Sciatic nerve (tissue), 2 donors: ENCODE measurements around the gene ANKRD30B. TPM values are rescaled to one million over a fixed set of nuclear protein-coding genes. Genes with fewer than 3 reads are reported as not detected.
"Not testable (repeated sequence)": the region's sequence is repeated elsewhere in the genome, so short reads cannot be mapped to it uniquely, and the experiment has no call there.

ENCODE experiments used
- ATAC-seq: fragments of 200-7000 bp; cut with Tn5 transposase; one replicate; pipeline ENCODE4 v1.9.1; 2020; ENCODE audit warnings: mild to moderate bottlenecking, moderate library complexity
- DNase-seq: peaks from one replicate; pipeline ENCODE4 v3.0.0-alpha.2; 2020; ENCODE audit warnings: low spot score
- intact Hi-C: fragments of 100-400 bp; cut with DNase I; formaldehyde crosslinking; loops from one replicate; pipeline ENCODE4 v1.14.2; 2022
- total RNA-seq: library from RNA; stranded (reverse); fragmentation: NEBNext Ultra II Directional; extraction: Animal tissue kit (Norgen Biotek cat#: 25700); gene quantifications from one replicate; pipeline ENCODE4 v1.2.1, GENCODE V29; 2021
- donor health status: DM: no; HTN: no; CAD: no.
- donor health status: DM: no; HTN: no; CAD: no.

The ANKRD30B gene, protein sequence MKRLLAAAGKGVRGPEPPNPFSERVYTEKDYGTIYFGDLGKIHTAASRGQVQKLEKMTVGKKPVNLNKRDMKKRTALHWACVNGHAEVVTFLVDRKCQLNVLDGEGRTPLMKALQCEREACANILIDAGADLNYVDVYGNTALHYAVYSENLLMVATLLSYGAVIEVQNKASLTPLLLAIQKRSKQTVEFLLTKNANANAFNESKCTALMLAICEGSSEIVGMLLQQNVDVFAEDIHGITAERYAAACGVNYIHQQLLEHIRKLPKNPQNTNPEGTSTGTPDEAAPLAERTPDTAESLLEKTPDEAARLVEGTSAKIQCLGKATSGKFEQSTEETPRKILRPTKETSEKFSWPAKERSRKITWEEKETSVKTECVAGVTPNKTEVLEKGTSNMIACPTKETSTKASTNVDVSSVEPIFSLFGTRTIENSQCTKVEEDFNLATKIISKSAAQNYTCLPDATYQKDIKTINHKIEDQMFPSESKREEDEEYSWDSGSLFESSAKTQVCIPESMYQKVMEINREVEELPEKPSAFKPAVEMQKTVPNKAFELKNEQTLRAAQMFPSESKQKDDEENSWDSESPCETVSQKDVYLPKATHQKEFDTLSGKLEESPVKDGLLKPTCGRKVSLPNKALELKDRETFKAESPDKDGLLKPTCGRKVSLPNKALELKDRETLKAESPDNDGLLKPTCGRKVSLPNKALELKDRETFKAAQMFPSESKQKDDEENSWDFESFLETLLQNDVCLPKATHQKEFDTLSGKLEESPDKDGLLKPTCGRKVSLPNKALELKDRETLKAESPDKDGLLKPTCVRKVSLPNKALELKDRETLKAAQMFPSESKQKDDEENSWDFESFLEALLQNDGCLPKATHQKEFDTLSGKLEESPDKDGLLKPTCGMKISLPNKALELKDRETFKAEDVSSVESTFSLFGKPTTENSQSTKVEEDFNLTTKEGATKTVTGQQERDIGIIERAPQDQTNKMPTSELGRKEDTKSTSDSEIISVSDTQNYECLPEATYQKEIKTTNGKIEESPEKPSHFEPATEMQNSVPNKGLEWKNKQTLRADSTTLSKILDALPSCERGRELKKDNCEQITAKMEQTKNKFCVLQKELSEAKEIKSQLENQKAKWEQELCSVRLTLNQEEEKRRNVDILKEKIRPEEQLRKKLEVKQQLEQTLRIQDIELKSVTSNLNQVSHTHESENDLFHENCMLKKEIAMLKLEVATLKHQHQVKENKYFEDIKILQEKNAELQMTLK (N-terminal part only)
- 17.2 TPM for total RNA-seq

DNA sequence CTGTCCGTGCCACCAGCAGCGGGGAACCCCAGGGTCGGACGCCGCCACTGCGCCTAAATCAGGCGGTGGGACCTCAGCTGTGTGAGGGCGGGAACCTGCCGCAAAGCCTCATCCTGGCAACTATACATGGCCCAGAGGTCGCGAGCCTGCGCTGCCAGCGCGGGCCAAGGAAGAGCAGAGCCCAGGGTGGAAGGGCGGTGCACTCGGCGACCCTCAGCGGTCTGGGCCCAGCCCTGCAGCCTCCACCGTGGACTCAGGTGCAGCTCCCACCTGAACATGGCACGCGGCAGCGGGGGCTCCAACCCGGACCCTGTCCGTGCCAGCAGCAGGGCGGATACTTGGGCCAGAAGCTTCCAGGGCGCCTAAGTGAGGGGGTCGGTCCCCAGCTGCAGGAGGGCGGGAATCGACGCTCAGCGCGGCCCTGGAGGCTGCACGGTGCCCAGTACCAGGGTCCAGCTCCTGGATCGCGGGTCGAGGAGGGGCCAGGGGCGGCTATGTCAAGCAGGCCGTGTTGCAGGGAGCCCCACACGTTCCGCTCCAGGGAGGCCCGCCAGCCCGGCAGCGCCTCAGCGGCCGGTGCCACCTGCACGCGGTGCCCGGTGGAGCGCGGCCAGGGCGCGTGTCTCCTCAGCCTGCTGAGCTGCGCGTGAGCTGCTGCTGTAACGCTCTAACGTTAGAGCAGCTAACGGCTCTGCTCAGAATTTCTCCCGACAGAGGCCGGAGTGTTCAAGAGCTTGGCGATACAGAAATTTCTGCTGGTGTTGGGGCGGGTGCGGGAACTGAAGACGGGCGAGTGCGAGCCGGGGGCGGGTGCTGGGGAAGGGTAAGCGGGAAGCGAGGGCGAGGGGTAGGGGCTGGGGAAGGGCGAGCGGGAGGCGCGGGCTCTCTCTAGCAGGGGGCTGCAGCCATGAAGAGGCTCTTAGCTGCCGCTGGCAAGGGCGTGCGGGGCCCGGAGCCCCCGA lies at the start of gene ANKRD30B:
ANKRD30B (plus strand) TSS at position 660 of the 962 bp plus-strand sequence; CDS start at position 908, 248 bp downstream.
- DNase-seq (no peak), ATAC-seq (peak; percentile 57)

GRCh38 chr18:14701286-14702040 lies 46.5 kb upstream of the ANKRD30B start:
- DNase-seq, intact Hi-C loops, ATAC-seq: not testable (repeated sequence)

More for the DNA sequence above, at the start of gene ANKRD30B:
- intact Hi-C loops: no loop called here

DNA sequence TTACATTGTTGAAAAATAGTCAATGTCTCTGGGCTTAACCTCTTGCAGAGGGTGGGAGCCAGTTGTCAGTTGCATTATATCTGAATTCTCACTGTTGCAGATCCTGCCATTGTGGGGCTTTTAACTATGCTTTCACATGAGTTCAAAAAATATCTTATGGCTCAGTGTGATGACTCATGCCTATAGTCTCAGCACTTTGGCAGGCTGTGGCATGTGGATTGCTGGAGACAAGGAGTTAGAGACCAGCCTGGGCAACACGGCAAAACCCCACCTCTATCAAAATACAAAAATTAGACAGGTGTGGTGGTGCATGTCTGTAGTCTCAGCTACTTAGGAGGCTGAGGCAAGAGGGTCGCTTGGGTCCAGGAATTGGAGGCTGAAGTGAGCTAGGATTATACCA lies 38.2 kb upstream of the ANKRD30B start:
- ATAC-seq, DNase-seq, intact Hi-C loops: not testable (repeated sequence)

GRCh38 chr18:14721569-14721968 lies 26.4 kb upstream of the ANKRD30B start:
- intact Hi-C loops, DNase-seq, ATAC-seq: not testable (repeated sequence)

GRCh38 chr18:14739056-14739455 lies 8.9 kb upstream of the ANKRD30B start:
- intact Hi-C loops, ATAC-seq, DNase-seq: not testable (repeated sequence)

DNA sequence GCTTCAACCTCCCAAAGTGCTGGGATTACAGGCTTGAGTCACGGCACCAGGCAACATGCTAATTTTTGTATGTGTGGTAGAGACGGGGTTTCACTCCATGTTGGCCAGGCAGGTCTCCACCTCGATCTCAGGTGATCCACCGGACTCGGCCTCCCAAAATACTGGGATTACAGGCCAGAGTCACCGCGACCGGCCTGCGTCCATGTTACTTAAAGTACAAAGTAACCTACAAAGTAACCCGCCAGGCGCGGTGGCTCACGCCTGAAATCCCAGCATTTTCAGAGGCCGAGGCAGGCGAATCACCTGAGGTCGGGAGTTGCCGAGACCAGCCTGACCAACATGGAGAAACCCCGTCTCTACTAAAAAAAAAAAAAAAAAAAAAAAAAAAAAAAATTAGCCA lies 1.1 kb upstream of the ANKRD30B start:
- no peak for ATAC-seq
- no peak for DNase-seq
- intact Hi-C loops: no loop called here

GRCh38 chr18:14748496-14748895 lies 524 bp downstream of the ANKRD30B start:
- DNase-seq: no peak
- ATAC-seq: no peak
- intact Hi-C loops: no loop called here

GRCh38 chr18:14763566-14763965 lies 15.6 kb downstream of the ANKRD30B start:
- DNase-seq, ATAC-seq, intact Hi-C loops: not testable (repeated sequence)

DNA sequence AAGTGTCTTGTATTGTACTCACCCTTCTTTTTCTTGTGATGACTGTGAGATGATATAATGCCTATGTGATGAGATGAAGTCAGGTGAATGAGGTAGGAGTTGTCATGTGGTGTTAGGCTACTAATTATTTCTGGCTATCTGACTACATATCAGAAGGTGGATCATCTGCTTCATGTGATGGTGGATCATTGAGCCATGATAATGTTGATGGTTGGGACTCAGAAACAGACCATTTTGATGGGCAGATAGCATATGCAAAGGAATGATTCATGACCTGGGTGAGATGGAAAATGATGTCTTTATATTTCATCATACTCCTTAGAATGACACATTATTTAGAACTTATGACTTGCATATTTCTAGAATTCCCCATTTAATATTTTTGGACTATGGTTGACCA lies 19.5 kb downstream of the ANKRD30B start:
- ATAC-seq (no peak), DNase-seq (no peak)
- intact Hi-C loops: no loop called here

DNA sequence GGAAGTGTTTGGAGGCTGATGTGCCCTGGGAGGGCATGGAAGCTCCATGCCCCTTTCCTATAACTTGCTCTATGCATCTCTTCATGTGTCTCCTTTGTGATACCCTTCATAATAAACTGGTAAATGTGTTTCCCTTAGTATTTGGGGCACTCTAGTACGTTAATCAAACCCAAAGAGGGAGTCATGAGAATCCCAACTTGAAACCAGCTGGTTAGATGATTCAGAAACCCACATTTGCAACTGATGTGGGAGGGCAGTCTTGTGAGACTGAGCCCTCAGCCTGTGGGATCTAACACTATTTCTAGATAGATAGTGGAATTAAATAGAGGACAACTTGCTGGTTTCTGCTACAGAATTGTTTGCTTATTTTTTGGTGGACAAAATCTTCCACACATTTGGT lies 20.3 kb downstream of the ANKRD30B start:
- intact Hi-C loops: no loop called here
- ATAC-seq (no peak), DNase-seq (no peak)

DNA sequence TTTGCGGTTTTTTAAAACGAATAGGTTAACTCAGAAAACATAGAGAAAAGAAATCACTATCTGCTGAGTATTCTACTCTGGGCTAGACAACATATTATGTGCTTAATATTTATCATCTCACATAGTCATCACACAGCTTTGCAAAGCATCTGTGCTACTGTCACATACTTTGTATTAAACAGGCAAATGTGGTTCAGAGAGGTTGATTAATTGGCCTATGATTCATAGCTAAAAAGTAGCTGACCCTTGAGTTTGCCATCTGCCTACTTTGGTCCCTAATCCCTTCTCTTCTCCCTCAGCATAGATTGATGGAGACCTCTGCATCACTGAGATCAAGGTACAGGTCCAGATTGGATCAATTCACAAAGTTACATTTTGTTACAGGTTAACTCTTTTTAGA lies 21.4 kb downstream of the ANKRD30B start:
- intact Hi-C loops: no loop called here
- ATAC-seq (no peak), DNase-seq (no peak)

DNA sequence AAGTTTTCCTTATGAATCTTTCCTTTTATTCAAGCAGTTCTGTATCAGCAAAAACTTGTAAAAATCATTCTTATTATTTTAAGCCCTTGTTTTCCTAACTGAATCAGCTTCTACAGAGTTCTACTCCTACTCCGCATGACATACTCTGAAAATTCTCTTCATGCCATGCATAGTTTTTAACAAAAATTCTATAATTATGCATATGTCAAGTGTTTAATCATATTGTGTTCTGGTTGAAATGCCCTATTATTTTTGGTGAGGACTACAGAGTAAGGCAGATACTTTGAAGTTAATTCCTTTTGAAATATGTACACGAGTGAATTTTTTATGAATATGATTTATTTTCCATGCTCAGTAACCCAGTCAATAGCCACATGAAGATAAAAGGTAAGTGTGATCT lies 28.8 kb downstream of the ANKRD30B start:
- intact Hi-C loops: no loop called here
- no peak for ATAC-seq
- DNase-seq: no peak

DNA sequence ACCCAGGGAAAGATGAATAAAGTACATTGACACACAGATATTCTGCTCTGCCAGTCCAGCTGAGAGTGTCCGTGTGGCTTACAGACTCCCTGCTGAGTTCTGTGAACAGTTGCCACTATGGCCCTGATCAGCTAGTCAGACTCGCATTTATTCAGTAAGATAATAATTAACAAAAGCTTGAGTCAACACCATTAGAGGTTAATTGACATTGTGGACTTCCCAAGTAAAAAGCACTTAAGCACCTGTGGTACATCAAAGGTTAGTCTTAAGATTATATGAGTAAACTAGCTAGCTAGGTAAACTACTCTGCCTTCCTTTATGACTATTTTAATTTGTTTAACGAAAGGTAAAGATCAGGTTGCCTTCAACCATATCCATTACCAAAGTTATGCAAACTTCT lies 33.7 kb downstream of the ANKRD30B start:
- no peak for DNase-seq

GRCh38 chr18:14784133-14784532 lies 36.2 kb downstream of the ANKRD30B start:
- no peak for ATAC-seq
- intact Hi-C loops: no loop called here
- DNase-seq: no peak

More for the DNA sequence above, 33.7 kb downstream of the ANKRD30B start:
- no peak for ATAC-seq
- intact Hi-C loops: no loop called here

DNA sequence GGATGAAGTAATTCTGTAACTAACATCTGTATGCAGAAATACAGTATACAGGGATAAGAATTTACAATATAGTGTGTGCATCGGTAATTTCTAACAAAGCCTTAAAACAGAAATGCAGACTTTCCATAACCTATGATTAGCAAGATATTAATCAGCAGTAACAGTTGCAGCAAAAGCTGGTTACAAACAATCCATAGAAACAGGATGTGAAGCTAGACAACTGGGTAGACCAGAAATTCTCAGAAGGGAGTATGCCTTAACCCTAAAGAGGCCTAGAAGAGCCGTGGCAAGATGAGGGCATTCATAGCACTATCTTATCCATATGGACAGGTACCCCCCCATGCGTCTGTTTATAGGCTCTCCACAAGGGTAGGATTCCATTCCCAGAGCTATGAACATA lies 48.9 kb downstream of the ANKRD30B start:
- intact Hi-C loops, ATAC-seq, DNase-seq: not testable (repeated sequence)

DNA sequence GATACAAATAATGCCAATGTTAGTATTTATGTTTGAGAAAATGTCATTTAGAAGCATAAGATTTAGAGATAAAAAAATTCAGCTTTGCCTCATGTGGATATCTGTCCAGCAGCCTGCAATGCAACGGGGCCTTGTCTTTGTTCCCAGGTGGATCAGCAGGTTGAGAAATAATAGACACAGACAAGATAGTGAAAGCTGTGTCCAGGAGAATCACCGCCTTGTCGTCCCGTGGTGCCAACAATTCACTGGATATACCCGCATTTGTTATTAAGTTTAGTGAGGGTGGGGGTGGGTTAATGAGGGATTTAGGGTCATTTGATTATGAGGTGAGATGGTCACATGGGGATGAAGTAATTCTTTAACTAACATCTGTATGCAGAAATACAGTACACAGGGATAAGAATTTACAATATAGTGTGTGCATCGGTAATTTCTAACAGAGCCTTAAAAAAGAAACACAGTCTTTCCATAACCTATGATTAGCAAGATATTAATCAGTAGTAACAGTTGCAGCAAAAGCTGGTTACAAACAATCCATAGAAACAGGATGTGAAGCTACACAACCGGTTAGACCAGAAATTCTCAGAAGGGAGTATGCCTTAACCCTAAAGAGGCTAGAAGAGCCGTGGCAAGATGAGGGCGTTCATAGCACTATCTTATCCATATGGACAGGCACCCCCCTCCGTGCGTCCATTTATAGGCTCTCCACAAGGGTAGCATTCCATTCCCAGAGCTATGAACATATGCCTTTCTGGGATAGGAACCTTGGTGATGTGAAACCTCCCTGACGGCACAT lies 50.2 kb downstream of the ANKRD30B start:
- DNase-seq, intact Hi-C loops, ATAC-seq: not testable (repeated sequence)
